ENCODE measurements around the gene ABCB11.

GRCh38 chr2:168962636-168963035, 68.5 kb downstream of the ABCB11 start:
- TF ChIP-seq CTCF (IDR thresholded peaks at IDR 0.05 in 2 of 3, conservative IDR thresholded peaks at IDR 0.05 in 1 of 3; ENCODE audit: borderline replicate concordance in 1 of 3, insufficient read depth in 1 of 3, low read depth in 2 of 3, low read length in 2 of 3) (no peak), REST (IDR thresholded peaks at IDR 0.05; ENCODE audit: low read depth) (no peak), MAX (IDR thresholded peaks at IDR 0.05) (no peak), POLR2A (IDR thresholded peaks at IDR 0.05; ENCODE audit: borderline replicate concordance, extremely low read depth, insufficient read depth, insufficient read length) (no peak), CEBPB (IDR thresholded peaks at IDR 0.05; ENCODE audit: low read depth) (no peak), POLR2AphosphoS5 (IDR thresholded peaks at IDR 0.05; ENCODE audit: low read depth, low read length) (no peak), EZH2 (IDR thresholded peaks at IDR 0.05) (no peak), SIN3A (IDR thresholded peaks at IDR 0.05; ENCODE audit: low read depth) (no peak)

Data from HCT116 (cell line).